GM23248 (cell line): Measurements from ENCODE around the gene GPD2. TPM values are rescaled to one million over a fixed set of nuclear protein-coding genes. Genes with fewer than 3 reads are reported as not detected.

Experiments
- DNase-seq: peaks from one replicate; pipeline ENCODE4 v3.0.0-alpha.2; 2015
- H2AFZ ChIP-seq: fragments of 200-600 bp; sonication (generic); 2 replicates; pipeline ENCODE4 v1.6.1; 2016; ENCODE audit warnings: antibody characterized with exemption
- H3F3A ChIP-seq: fragments of 200-600 bp; sonication (generic); 2 replicates; pipeline ENCODE4 v1.6.1; 2016; ENCODE audit warnings: mild to moderate bottlenecking, antibody characterized with exemption, mixed run types; ENCODE audit not compliant: insufficient read depth
- H3K27ac ChIP-seq: fragments of 200-600 bp; sonication (generic); 2 replicates; pipeline ENCODE4 v1.5.1; 2016; ENCODE audit warnings: mild to moderate bottlenecking
- H3K27me3 ChIP-seq: fragments of 200-600 bp; sonication (generic); replicated peaks from 2 replicates; pipeline ENCODE4 v1.6.1; 2016; ENCODE audit warnings: mild to moderate bottlenecking; ENCODE audit not compliant: insufficient read depth
- H3K36me3 ChIP-seq: fragments of 200-600 bp; sonication (generic); 2 replicates; pipeline ENCODE4 v1.6.1; 2016; ENCODE audit warnings: low read depth, mild to moderate bottlenecking
- H3K4me1 ChIP-seq: fragments of 200-600 bp; sonication (generic); 2 replicates; pipeline ENCODE4 v1.6.1; 2016; ENCODE audit warnings: mild to moderate bottlenecking; ENCODE audit not compliant: insufficient read depth
- H3K4me2 ChIP-seq: fragments of 200-600 bp; sonication (generic); one replicate; pipeline ENCODE4 v1.6.1; 2016; ENCODE audit warnings: mild to moderate bottlenecking; ENCODE audit not compliant: unreplicated experiment
- H3K4me3 ChIP-seq: fragments of 200-600 bp; sonication (generic); 2 replicates; pipeline ENCODE4 v1.5.1; 2016; ENCODE audit warnings: mild to moderate bottlenecking
- H3K79me2 ChIP-seq: fragments of 200-600 bp; sonication (generic); 2 replicates; pipeline ENCODE4 v1.6.1; 2016; ENCODE audit warnings: mild to moderate bottlenecking; ENCODE audit not compliant: insufficient read depth
- H3K9ac ChIP-seq: fragments of 200-600 bp; sonication (generic); 2 replicates; pipeline ENCODE4 v1.6.1; 2016; ENCODE audit warnings: mild to moderate bottlenecking
- H3K9me2 ChIP-seq: fragments of 200-600 bp; sonication (generic); 2 replicates; pipeline ENCODE4 v1.6.1; 2016; ENCODE audit warnings: mixed run types, mild to moderate bottlenecking, moderate library complexity; ENCODE audit not compliant: insufficient read depth
- H3K9me3 ChIP-seq: fragments of 200-600 bp; sonication (generic); one replicate; pipeline ENCODE4 v1.6.1; 2017; ENCODE audit warnings: low read depth
- H4K20me1 ChIP-seq: fragments of 200-600 bp; sonication (generic); 2 replicates; pipeline ENCODE4 v1.6.0; 2016; ENCODE audit not compliant: insufficient read depth
- EZH2 ChIP-seq: fragments of 200-600 bp; sonication (generic); IDR thresholded peaks from 2 replicates; pipeline ENCODE4 v1.6.1; 2018; ENCODE audit warnings: antibody characterized with exemption, mild to moderate bottlenecking; ENCODE audit not compliant: insufficient read depth, poor library complexity, severe bottlenecking
- EZH2phosphoT487 ChIP-seq: fragments of 200-600 bp; sonication (generic); IDR thresholded peaks from 2 replicates; pipeline ENCODE4 v1.6.1; 2018; ENCODE audit warnings: antibody characterized with exemption, moderate library complexity, mild to moderate bottlenecking, low read depth; ENCODE audit not compliant: insufficient read depth
- WGBS, 2 experiments: methylation state at CpG; one replicate each; pipeline ENCODE4 v1.1.6; 2015 to 2017; ENCODE audit warnings: low lambda C conversion rate in 2 of 2, low coverage in 1 of 2; ENCODE audit errors: missing lambda C conversion rate in 2 of 2; 5-methylcytosine and 5-hydroxymethylcytosine counted together
- in situ Hi-C: fragments of 300-500 bp; cut with MboI; formaldehyde crosslinking; loops from 2 replicates; pipeline ENCODE4 v1.15.0; 2020
- polyA plus RNA-seq: library from polyadenylated mRNA; unstranded; fragments of >200 nt; fragmentation: Nextera tagmentation; extraction: Ambion mirVana; gene quantifications from 2 replicates; pipeline ENCODE4 v1.2.1, GENCODE V29; 2016
- total RNA-seq: library from RNA; depleted of rRNA; stranded (reverse); fragments of >200 nt; shearing (Covaris generic); gene quantifications from 2 replicates; pipeline ENCODE4 v1.2.3, GENCODE V29; 2014

GPD2 gene
- total and polyA plus RNA-seq, 2 experiments from 2014 or later = 16.1 to 37.7 TPM

DNA sequence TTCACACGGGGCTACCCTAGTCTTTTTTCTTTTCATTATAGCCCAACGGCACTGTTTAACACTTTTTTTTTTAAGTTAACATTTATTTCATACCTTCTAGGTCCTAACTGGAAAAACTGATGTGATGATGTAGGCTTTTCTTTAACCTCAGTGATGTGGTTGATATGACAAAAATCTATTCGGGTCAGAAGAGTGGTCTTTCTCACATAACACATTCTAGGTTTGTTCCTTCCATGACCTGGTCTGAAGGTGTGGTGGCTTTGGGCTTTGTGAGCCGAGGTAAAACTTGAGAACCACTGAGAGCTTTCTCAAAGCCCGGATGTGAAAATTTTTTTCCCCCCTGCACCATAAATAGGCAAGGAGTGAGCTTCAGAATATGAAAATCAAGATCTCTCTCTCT is 44.2 kb downstream of the GPD2 start:
- in situ Hi-C loops = no loop called here
- Histone ChIP-seq H2AFZ (no peak overlapping the region), H3K4me1 (peaks cover 30% of the 10 kb centered on the region), H3K36me3 (no peaks in the 10 kb centered on the region), H3K4me3 (no peak overlapping the region), H3K9ac (no peak overlapping the region), H3K4me2 (no peak overlapping the region), H3K9me3 (no peaks in the 10 kb centered on the region), H3K27me3 (no peaks in the 10 kb centered on the region), H3K79me2 (peaks cover 50% of the 10 kb centered on the region), H3K27ac (no peak overlapping the region), H3F3A (peaks cover 23% of the 10 kb centered on the region), H3K9me2 (no peaks in the 10 kb centered on the region), H4K20me1 (no peaks in the 10 kb centered on the region)
- no peak for DNase-seq
- TF ChIP-seq EZH2phosphoT487 (no peak), EZH2 (no peak)
- WGBS, 2 experiments = 96 to 98% methylated on average over 5 of the region's 5 CpGs

GRCh38 chr2:156481312-156481711 is 45.1 kb downstream of the GPD2 start:
- in situ Hi-C loops = no loop called here
- peaks cover 17% of the 10 kb centered on the region for H3F3A ChIP-seq
- H4K20me1 ChIP-seq = no peaks in the 10 kb centered on the region
- no peak overlapping the region for H3K4me3 ChIP-seq
- H3K79me2 ChIP-seq = peaks cover 51% of the 10 kb centered on the region
- no peaks in the 10 kb centered on the region for H3K27me3 ChIP-seq
- peaks cover 27% of the 10 kb centered on the region for H3K4me1 ChIP-seq
- no peak overlapping the region for H3K9ac ChIP-seq
- no peak overlapping the region for H3K4me2 ChIP-seq
- H3K27ac ChIP-seq = no peak overlapping the region
- no peaks in the 10 kb centered on the region for H3K9me3 ChIP-seq
- DNase-seq = no peak
- no peaks in the 10 kb centered on the region for H3K9me2 ChIP-seq
- TF ChIP-seq EZH2 (no peak), EZH2phosphoT487 (no peak)
- H2AFZ ChIP-seq = no peak overlapping the region
- no peaks in the 10 kb centered on the region for H3K36me3 ChIP-seq

GRCh38 chr2:156483741-156484173 is 47.6 kb downstream of the GPD2 start:
- Histone ChIP-seq H2AFZ (no peak overlapping the region), H3K9me3 (no peaks in the 10 kb centered on the region), H3K9me2 (no peaks in the 10 kb centered on the region), H3K79me2 (peaks cover 71% of the 10 kb centered on the region), H3K27ac (no peak overlapping the region), H3F3A (no peaks in the 10 kb centered on the region), H3K27me3 (no peaks in the 10 kb centered on the region), H3K9ac (no peak overlapping the region), H3K4me3 (no peak overlapping the region), H4K20me1 (no peaks in the 10 kb centered on the region), H3K4me1 (peaks cover 15% of the 10 kb centered on the region; the same call in 1 of the 2 replicates), H3K36me3 (no peaks in the 10 kb centered on the region), H3K4me2 (no peak overlapping the region)
- DNase-seq = no peak
- in situ Hi-C loops = no loop called here
- TF ChIP-seq EZH2 (no peak), EZH2phosphoT487 (no peak)
- WGBS, 2 experiments = 57 to 67% methylated on average over 2 to 3 of the region's 3 CpGs

- Histone ChIP-seq H3K4me2 (no peak overlapping the region), H3K4me3 (no peak overlapping the region), H3K36me3 (no peaks in the 10 kb centered on the region), H3K9me3 (no peaks in the 10 kb centered on the region), H4K20me1 (no peaks in the 10 kb centered on the region), H2AFZ (no peak overlapping the region), H3K4me1 (peaks cover 15% of the 10 kb centered on the region; the same call in 1 of the 2 replicates), H3K9me2 (no peaks in the 10 kb centered on the region), H3K79me2 (peaks cover 76% of the 10 kb centered on the region), H3F3A (no peaks in the 10 kb centered on the region), H3K9ac (no peak overlapping the region), H3K27ac (no peak overlapping the region), H3K27me3 (no peaks in the 10 kb centered on the region)
- in situ Hi-C loops = no loop called here
- TF ChIP-seq EZH2 (no peak), EZH2phosphoT487 (no peak)
- 85 to 93% methylated on average over 4 of the region's 4 CpGs for WGBS, 2 experiments
- no peak for DNase-seq
Observed at GRCh38 chr2:156486147-156486546, 50.0 kb downstream of the GPD2 start.

GRCh38 chr2:156486614-156487013 is 50.4 kb downstream of the GPD2 start:
- Histone ChIP-seq H3K9me2 (no peaks in the 10 kb centered on the region), H3K4me3 (no peak overlapping the region), H3K27ac (no peak overlapping the region), H3K4me2 (no peak overlapping the region), H3K9ac (no peak overlapping the region), H3K27me3 (no peaks in the 10 kb centered on the region), H3K4me1 (peaks cover 13% of the 10 kb centered on the region; the same call in 1 of the 2 replicates), H3F3A (no peaks in the 10 kb centered on the region), H2AFZ (no peak overlapping the region), H4K20me1 (no peaks in the 10 kb centered on the region), H3K36me3 (no peaks in the 10 kb centered on the region), H3K79me2 (peaks cover 78% of the 10 kb centered on the region), H3K9me3 (no peaks in the 10 kb centered on the region)
- TF ChIP-seq EZH2 (no peak), EZH2phosphoT487 (no peak)
- in situ Hi-C loops = no loop called here
- whole genome bisulfite sequencing, 2 experiments = 97 to 98% methylated on average over 2 of the region's 2 CpGs
- no peak for DNase-seq
